GM21528 (cell line): Measurements from ENCODE around the gene GPC1.

Experiments
- ATAC-seq: cut with Tn5 transposase; IDR thresholded peaks from one replicate; pipeline ENCODE4 v1.9.1; 2021; ENCODE audit warnings: mild to moderate bottlenecking, moderate library complexity; ENCODE audit not compliant: unreplicated experiment, low FRiP score

Gene GPC1

GRCh38 chr2:240453461-240454105 lies 18.1 kb downstream of the GPC1 start:
- no peak for ATAC-seq

GRCh38 chr2:240454106-240454901 lies 18.8 kb downstream of the GPC1 start:
- no peak for ATAC-seq

GRCh38 chr2:240455272-240455646 lies 19.8 kb downstream of the GPC1 start:
- ATAC-seq: no peak

GRCh38 chr2:240455647-240456446 lies 20.4 kb downstream of the GPC1 start:
- ATAC-seq: no peak

GRCh38 chr2:240456447-240457222 lies 21.2 kb downstream of the GPC1 start:
- no peak for ATAC-seq

- no peak for ATAC-seq
These were observed 22.0 kb downstream of the GPC1 start for GRCh38 chr2:240457223-240458043.

GRCh38 chr2:240458044-240458899 lies 22.8 kb downstream of the GPC1 start:
- ATAC-seq: no peak

- ATAC-seq: no peak
These were observed 23.5 kb downstream of the GPC1 start for GRCh38 chr2:240458900-240459391.

GRCh38 chr2:240459401-240460252 lies 24.2 kb downstream of the GPC1 start:
- ATAC-seq: no peak

GRCh38 chr2:240460253-240460711 lies 24.8 kb downstream of the GPC1 start:
- ATAC-seq: no peak

GRCh38 chr2:240460781-240461431 lies 25.4 kb downstream of the GPC1 start:
- no peak for ATAC-seq

GRCh38 chr2:240461471-240462072 lies 26.1 kb downstream of the GPC1 start:
- no peak for ATAC-seq

- ATAC-seq: no peak
These were observed 26.7 kb downstream of the GPC1 start for GRCh38 chr2:240462073-240462706.

- no peak for ATAC-seq
These were observed 27.3 kb downstream of the GPC1 start for GRCh38 chr2:240462707-240463273.

GRCh38 chr2:240463274-240463865 lies 27.9 kb downstream of the GPC1 start:
- ATAC-seq: no peak
